Stimulated activated CD4-positive, alpha-beta T cell treated with anti-CD3 and anti-CD28 coated beads, Interleukin-12 subunit alpha, Interleukin-12 subunit beta, amount 100 ng/mL, for 48 hours (primary cell): ENCODE measurements around the gene CMC2.

Source experiments
- DNase-seq, 3 donors: peaks; one replicate each; pipeline ENCODE4 v3.0.0-alpha.2; 2020; ENCODE audit warnings: low read depth in 2 of 3, low spot score in 1 of 3

Gene CMC2

GRCh38 chr16:81003064-81003463 lies 3.6 kb downstream of the CMC2 start:
- DNase-seq, result no peak

- no peak for DNase-seq
Measured at GRCh38 chr16:81001330-81001729, 5.4 kb downstream of the CMC2 start.

- no peak for DNase-seq
Measured at GRCh38 chr16:81000873-81001272, 5.8 kb downstream of the CMC2 start.

- no peak for DNase-seq
Measured at GRCh38 chr16:80997964-80998620, 8.6 kb downstream of the CMC2 start.

GRCh38 chr16:80997139-80997798 lies 9.4 kb downstream of the CMC2 start:
- no peak for DNase-seq

- no peak for DNase-seq
Measured at GRCh38 chr16:80996688-80997138, 10.0 kb downstream of the CMC2 start.

- DNase-seq, result no peak
Measured at GRCh38 chr16:80994451-80994850, 12.2 kb downstream of the CMC2 start.

- no peak for DNase-seq
Measured at GRCh38 chr16:80993834-80994233, 12.9 kb downstream of the CMC2 start.

- DNase-seq, result no peak
Measured at GRCh38 chr16:80993307-80993706, 13.4 kb downstream of the CMC2 start.

- no peak for DNase-seq
Measured at GRCh38 chr16:80992676-80993293, 13.9 kb downstream of the CMC2 start.

GRCh38 chr16:80991792-80992430 lies 14.8 kb downstream of the CMC2 start:
- DNase-seq, result no peak

GRCh38 chr16:80990978-80991377 lies 15.7 kb downstream of the CMC2 start:
- no peak for DNase-seq

- DNase-seq, result no peak
Measured at GRCh38 chr16:80990577-80990976, 16.1 kb downstream of the CMC2 start.

- DNase-seq, result no peak
Measured at GRCh38 chr16:80989801-80990200, 16.9 kb downstream of the CMC2 start.

GRCh38 chr16:80988756-80989155 lies 17.9 kb downstream of the CMC2 start:
- DNase-seq, result no peak

GRCh38 chr16:80986557-80986956 lies 20.1 kb downstream of the CMC2 start:
- no peak for DNase-seq

GRCh38 chr16:80985611-80986010 lies 21.1 kb downstream of the CMC2 start:
- no peak for DNase-seq

GRCh38 chr16:80984124-80984892 lies 22.4 kb downstream of the CMC2 start:
- no peak for DNase-seq

- no peak for DNase-seq
Measured at GRCh38 chr16:80982646-80983045, 24.0 kb downstream of the CMC2 start.

- DNase-seq, result no peak
Measured at GRCh38 chr16:80981103-80981502, 25.6 kb downstream of the CMC2 start.

- no peak for DNase-seq
Measured at GRCh38 chr16:80976946-80977345, 29.7 kb downstream of the CMC2 start.
